Neural progenitor cell (in vitro differentiated cells): ENCODE measurements around the gene BAIAP2.

Experiments used
- CTCF ChIP-seq: fragments of 200-600 bp; sonication (generic); IDR thresholded peaks from 2 replicates; pipeline ENCODE4 v1.5.1; 2017; ENCODE audit warnings: antibody characterized with exemption, mild to moderate bottlenecking
- EZH2 ChIP-seq: fragments of 200-600 bp; sonication (generic); IDR thresholded peaks from 2 replicates; pipeline ENCODE4 v1.6.1; 2017; ENCODE audit warnings: antibody characterized with exemption, mild to moderate bottlenecking, moderate library complexity
- EZH2phosphoT487 ChIP-seq: fragments of 200-600 bp; sonication (generic); IDR thresholded peaks from 2 replicates; pipeline ENCODE4 v1.6.1; 2017; ENCODE audit warnings: antibody characterized with exemption

GRCh38 chr17:81019563-81020442 lies 15.1 kb upstream of the BAIAP2 start:
- TF ChIP-seq CTCF: no peak
- no peak for TF ChIP-seq EZH2
- TF ChIP-seq EZH2phosphoT487: no peak
